Panc1 (cell line): ENCODE data around the gene MICALL2. TPM values are rescaled to one million over a fixed set of nuclear protein-coding genes. Genes with fewer than 3 reads are reported as not detected.

ENCODE experiments used
- ATAC-seq: fragments of 200-7000 bp; cut with Tn5 transposase; 2 replicates; pipeline ENCODE4 v1.9.1; 2020; ENCODE audit warnings: mild to moderate bottlenecking, moderate library complexity
- BruUV-seq: library from RNA; stranded (reverse); fragments of 400-500 nt; replicated peaks from 2 replicates; lab custom pipeline; 2021; lab: Mats Ljungman, UMichigan
- CTCF ChIA-PET: fragments of 300-600 bp; sonication (Branson Sonifier 250); formaldehyde crosslinking; loops from one replicate; lab custom pipeline; 2022; ENCODE audit warnings: antibody characterized with exemption; lab: Charles Lee
- POLR2A ChIA-PET: fragments of 300-600 bp; sonication (Branson Sonifier 250); formaldehyde crosslinking; loops from one replicate; lab custom pipeline; 2022; ENCODE audit warnings: antibody characterized with exemption; lab: Charles Lee
- DNase-seq: peaks from one replicate; pipeline ENCODE4 v3.0.0-alpha.2; 2010; ENCODE audit warnings: low read depth, low spot score
- H3K27ac ChIP-seq: 2 replicates; pipeline ENCODE4 v1.5.1; 2011; ENCODE audit warnings: mild to moderate bottlenecking, low read length, inconsistent platforms
- H3K27me3 ChIP-seq: fragments of 200-500 bp; sonication (Bioruptor generic); 2 replicates; pipeline ENCODE4 v1.6.0; 2014; ENCODE audit warnings: low read length, inconsistent platforms; ENCODE audit not compliant: control insufficient read depth, insufficient read depth
- H3K36me3 ChIP-seq: fragments of 200-500 bp; sonication (Bioruptor generic); 2 replicates; pipeline ENCODE4 v1.5.1; 2014; ENCODE audit warnings: inconsistent platforms, mild to moderate bottlenecking, low read length, moderate library complexity; ENCODE audit not compliant: control insufficient read depth, insufficient read depth
- H3K4me1 ChIP-seq: 2 replicates; pipeline ENCODE4 v1.5.1; 2011; ENCODE audit warnings: inconsistent platforms, mild to moderate bottlenecking, low read length, moderate library complexity; ENCODE audit not compliant: control insufficient read depth, insufficient read depth
- H3K4me3 ChIP-seq, 2 experiments: 2 replicates each; pipeline ENCODE4 v1.5.1; 2011 to 2012; ENCODE audit warnings: low read depth in 2 of 2, low read length in 2 of 2, mild to moderate bottlenecking in 2 of 2, inconsistent platforms in 1 of 2, moderate library complexity in 1 of 2
- H3K9me3 ChIP-seq: fragments of 200-500 bp; sonication (Bioruptor generic); 2 replicates; pipeline ENCODE4 v1.5.1; 2014; ENCODE audit warnings: low read depth, mild to moderate bottlenecking, inconsistent platforms, low read length, moderate library complexity; ENCODE audit not compliant: control insufficient read depth, insufficient read depth
- POLR2AphosphoS5 ChIP-seq: IDR thresholded peaks from 2 replicates; pipeline ENCODE4 v1.6.1; 2012; ENCODE audit warnings: mild to moderate bottlenecking, low read depth, low read length, moderate library complexity
- SIN3A ChIP-seq: IDR thresholded peaks from 2 replicates; pipeline ENCODE4 v1.6.1; 2012; ENCODE audit warnings: low read depth, mild to moderate bottlenecking, low read length, moderate library complexity, borderline replicate concordance; ENCODE audit not compliant: insufficient read depth
- TCF7L2 ChIP-seq: IDR thresholded peaks from 2 replicates; pipeline ENCODE4 v1.6.1; 2011; ENCODE audit warnings: mild to moderate bottlenecking, low read depth, low read length, inconsistent platforms
- in situ Hi-C: cut with HindIII; loops from 2 replicates; pipeline ENCODE4 v1.10.0; 2016; ENCODE audit warnings: low sequenced_read_pairs, low pct_unique_long_range_greater_than_20kb
- intact Hi-C: fragments of 100-400 bp; cut with micrococcal nuclease; formaldehyde crosslinking; loops from one replicate; pipeline ENCODE4 v1.10.0; 2022; ENCODE audit not compliant: unreplicated experiment
- total RNA-seq: library from RNA; stranded (reverse); gene quantifications from one replicate; pipeline ENCODE4 v1.2.1, GENCODE V29; 2021; ENCODE audit not compliant: unreplicated experiment
- TF ChIP-seq, protein P1 (sequence below), 2 experiments: IDR thresholded peaks; 2 replicates each; pipeline ENCODE4 v1.6.1; 2011 to 2012; ENCODE audit warnings: low read depth in 2 of 2, control low read depth in 1 of 2, low read length in 1 of 2, mild to moderate bottlenecking in 1 of 2, moderate library complexity in 1 of 2; ENCODE audit not compliant: insufficient read depth in 1 of 2
- TF ChIP-seq, protein P2 (sequence below): fragments of 450-650 bp; IDR thresholded peaks from 2 replicates; pipeline ENCODE4 v1.5.1; 2017; ENCODE audit warnings: mild to moderate bottlenecking

The MICALL2 gene
- total RNA-seq, 1 experiment from 2014 or later: 144 TPM

DNA sequence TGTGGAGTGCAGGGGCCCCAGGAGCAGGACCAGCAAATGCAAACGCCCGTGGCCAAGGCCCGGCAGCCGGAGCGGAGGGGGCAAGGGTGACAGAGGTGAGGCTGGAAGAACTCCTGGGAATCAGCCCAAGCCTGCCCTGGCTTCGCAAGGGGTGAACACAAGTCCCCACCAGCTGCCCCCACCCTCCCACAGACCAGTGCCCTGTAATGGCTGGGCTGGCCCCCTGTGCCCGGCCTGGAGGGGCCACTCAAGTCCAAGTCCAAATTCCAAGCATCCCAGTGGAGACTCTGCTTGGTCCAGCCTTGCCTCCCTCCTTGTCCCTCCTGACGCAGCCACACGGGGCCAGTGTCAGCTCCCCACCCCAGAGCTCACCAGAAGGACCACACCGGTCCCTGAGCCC is 28.0 kb downstream of the MICALL2 start:
- H3K36me3 ChIP-seq: no peaks in the 10 kb centered on the region
- no peak overlapping the region for H3K4me3 ChIP-seq
- peak; percentile 19 for ATAC-seq
- H3K4me1 ChIP-seq: peaks cover 24% of the 10 kb centered on the region
- no peaks in the 10 kb centered on the region for H3K9me3 ChIP-seq
- no peak for DNase-seq
- intact Hi-C loops: no loop called here
- POLR2A ChIA-PET: no interaction called here
- no peaks in the 10 kb centered on the region for H3K27me3 ChIP-seq
- H3K27ac ChIP-seq: no peak overlapping the region
- in situ Hi-C loops: no loop called here
- CTCF ChIA-PET: interaction anchor here (0.6 to 0.8 kb wide), 5 partner anchors 9 to 208 kb away, joined by 3 to 7 read pairs (median 4); partner anchors contain the start of gene UNCX
- no peak for TF ChIP-seq SIN3A
- no peak; the same call in 1 of the 2 replicates for TF ChIP-seq POLR2AphosphoS5
- no peak for TF ChIP-seq TCF7L2
- TF ChIP-seq, protein P1, sequence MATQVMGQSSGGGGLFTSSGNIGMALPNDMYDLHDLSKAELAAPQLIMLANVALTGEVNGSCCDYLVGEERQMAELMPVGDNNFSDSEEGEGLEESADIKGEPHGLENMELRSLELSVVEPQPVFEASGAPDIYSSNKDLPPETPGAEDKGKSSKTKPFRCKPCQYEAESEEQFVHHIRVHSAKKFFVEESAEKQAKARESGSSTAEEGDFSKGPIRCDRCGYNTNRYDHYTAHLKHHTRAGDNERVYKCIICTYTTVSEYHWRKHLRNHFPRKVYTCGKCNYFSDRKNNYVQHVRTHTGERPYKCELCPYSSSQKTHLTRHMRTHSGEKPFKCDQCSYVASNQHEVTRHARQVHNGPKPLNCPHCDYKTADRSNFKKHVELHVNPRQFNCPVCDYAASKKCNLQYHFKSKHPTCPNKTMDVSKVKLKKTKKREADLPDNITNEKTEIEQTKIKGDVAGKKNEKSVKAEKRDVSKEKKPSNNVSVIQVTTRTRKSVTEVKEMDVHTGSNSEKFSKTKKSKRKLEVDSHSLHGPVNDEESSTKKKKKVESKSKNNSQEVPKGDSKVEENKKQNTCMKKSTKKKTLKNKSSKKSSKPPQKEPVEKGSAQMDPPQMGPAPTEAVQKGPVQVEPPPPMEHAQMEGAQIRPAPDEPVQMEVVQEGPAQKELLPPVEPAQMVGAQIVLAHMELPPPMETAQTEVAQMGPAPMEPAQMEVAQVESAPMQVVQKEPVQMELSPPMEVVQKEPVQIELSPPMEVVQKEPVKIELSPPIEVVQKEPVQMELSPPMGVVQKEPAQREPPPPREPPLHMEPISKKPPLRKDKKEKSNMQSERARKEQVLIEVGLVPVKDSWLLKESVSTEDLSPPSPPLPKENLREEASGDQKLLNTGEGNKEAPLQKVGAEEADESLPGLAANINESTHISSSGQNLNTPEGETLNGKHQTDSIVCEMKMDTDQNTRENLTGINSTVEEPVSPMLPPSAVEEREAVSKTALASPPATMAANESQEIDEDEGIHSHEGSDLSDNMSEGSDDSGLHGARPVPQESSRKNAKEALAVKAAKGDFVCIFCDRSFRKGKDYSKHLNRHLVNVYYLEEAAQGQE (IDR thresholded peaks at IDR 0.05; ENCODE audit: insufficient read depth in 1 of 2, low read depth in 2 of 2, low read length in 1 of 2): no peak
- TF ChIP-seq, protein P2, sequence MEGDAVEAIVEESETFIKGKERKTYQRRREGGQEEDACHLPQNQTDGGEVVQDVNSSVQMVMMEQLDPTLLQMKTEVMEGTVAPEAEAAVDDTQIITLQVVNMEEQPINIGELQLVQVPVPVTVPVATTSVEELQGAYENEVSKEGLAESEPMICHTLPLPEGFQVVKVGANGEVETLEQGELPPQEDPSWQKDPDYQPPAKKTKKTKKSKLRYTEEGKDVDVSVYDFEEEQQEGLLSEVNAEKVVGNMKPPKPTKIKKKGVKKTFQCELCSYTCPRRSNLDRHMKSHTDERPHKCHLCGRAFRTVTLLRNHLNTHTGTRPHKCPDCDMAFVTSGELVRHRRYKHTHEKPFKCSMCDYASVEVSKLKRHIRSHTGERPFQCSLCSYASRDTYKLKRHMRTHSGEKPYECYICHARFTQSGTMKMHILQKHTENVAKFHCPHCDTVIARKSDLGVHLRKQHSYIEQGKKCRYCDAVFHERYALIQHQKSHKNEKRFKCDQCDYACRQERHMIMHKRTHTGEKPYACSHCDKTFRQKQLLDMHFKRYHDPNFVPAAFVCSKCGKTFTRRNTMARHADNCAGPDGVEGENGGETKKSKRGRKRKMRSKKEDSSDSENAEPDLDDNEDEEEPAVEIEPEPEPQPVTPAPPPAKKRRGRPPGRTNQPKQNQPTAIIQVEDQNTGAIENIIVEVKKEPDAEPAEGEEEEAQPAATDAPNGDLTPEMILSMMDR: no peak
- no TSS peak for BruUV-seq

DNA sequence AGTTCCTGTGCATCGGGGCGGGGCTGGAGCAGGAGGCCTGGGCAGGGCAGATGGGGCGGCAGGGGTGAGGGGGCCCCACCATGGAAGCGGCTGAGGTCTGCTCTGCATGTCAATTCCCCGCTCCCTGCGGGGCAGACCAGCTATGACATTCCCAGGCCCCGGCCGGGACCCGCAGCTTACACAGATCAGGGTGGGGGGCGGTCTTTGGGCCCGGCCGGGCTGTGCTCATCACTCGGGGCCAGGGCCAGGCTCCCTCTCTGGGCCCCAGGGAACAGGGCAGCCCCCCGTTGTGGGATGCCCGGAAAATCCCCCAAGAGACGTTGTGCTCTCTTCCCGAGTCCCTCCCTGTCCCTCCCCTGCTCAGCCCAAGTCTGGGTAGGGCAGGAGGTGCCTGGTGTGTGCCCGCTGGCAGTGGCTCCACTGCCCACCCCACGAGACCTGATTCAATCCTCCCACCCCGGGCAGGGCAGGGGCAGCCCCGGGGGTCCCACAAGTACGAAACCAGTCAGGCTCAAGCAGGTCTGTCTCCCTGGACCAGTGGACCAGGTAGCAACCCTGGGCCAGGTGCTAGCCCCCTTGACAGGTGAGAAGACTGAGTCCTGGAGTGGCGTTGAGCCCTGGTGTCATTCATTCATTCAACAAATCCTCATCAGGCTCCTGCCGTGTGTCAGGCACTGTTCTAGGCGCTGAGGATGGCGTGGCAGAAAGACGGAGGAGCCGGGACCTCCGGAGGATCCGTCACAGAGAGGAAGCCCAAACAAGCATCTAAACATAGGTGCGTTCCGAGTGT is 29.0 kb downstream of the MICALL2 start:
- in situ Hi-C loops: no loop called here

More for the DNA sequence above, 29.0 kb downstream of the MICALL2 start:
- POLR2A ChIA-PET: no interaction called here
- Histone ChIP-seq H3K4me1 (peaks cover 24% of the 10 kb centered on the region), H3K27me3 (no peaks in the 10 kb centered on the region), H3K9me3 (no peaks in the 10 kb centered on the region), H3K4me3 (no peak overlapping the region), H3K36me3 (no peaks in the 10 kb centered on the region), H3K27ac (no peak overlapping the region; the same call in 1 of the 2 replicates)
- intact Hi-C loops: no loop called here
- ATAC-seq (0 out of 2 replicates have a peak, but pooled peaks have one; percentile 2), DNase-seq (no peak)
- TF ChIP-seq POLR2AphosphoS5 (0 out of 2 replicates have a peak, but pooled peaks have one; percentile 8), SIN3A (0 out of 2 replicates have a peak, but pooled peaks have one; percentile 34), TCF7L2 (no peak)
- TF ChIP-seq, protein P2: no peak
- CTCF ChIA-PET: interaction anchor here (0.6 kb wide), 4 partner anchors 8 to 203 kb away, joined by 3 to 7 read pairs (median 5); partner anchors contain the start of gene UNCX
- BruUV-seq: no TSS peak
